SK-N-SH (cell line): ENCODE results near the gene RRP8. TPM values are rescaled to one million over a fixed set of nuclear protein-coding genes. Genes with fewer than 3 reads are reported as not detected.

Source experiments
- CTCF ChIA-PET: fragments of 300-600, 350-600 bp; formaldehyde crosslinking; extraction: SDS; loops from one replicate; lab custom pipeline; 2021; lab: Yijun Ruan, JAX
- POLR2A ChIA-PET: fragments of 350-600 bp; sonication (Branson Sonifier 250); formaldehyde crosslinking; extraction: SDS; loops from one replicate; lab custom pipeline; 2020; ENCODE audit warnings: antibody characterized with exemption, inconsistent platforms; lab: Yijun Ruan, JAX
- DNase-seq: peaks from one replicate; pipeline ENCODE4 v3.0.0; 2012
- H2AFZ ChIP-seq: fragments of 200-600 bp; sonication (generic); 2 replicates; pipeline ENCODE4 v1.8.1; 2016; ENCODE audit warnings: antibody characterized with exemption, mild to moderate bottlenecking, low read depth
- H3F3A ChIP-seq: fragments of 200-600 bp; sonication (generic); replicated peaks from 2 replicates; pipeline ENCODE3; 2016; ENCODE audit warnings: antibody characterized with exemption, mild to moderate bottlenecking; ENCODE audit not compliant: insufficient read depth
- H3K27ac ChIP-seq, 2 experiments: fragments of 200-500 bp in 1 of 2; fragments of 200-600 bp in 1 of 2; sonication (Bioruptor generic) in 1 of 2; sonication (generic), shearing (Covaris generic) in 1 of 2; 2 replicates each; pipeline versions ENCODE4 v1.5.1 to v1.6.1; 2014 to 2016; ENCODE audit warnings: low read depth in 2 of 2, inconsistent platforms in 1 of 2, low read length in 1 of 2, mild to moderate bottlenecking in 1 of 2, mixed read lengths in 1 of 2
- H3K27me3 ChIP-seq: fragments of 200-600 bp; sonication (generic), shearing (Covaris generic); 2 replicates; pipeline ENCODE4 v1.6.1; 2016; ENCODE audit warnings: mixed run types; ENCODE audit not compliant: insufficient read depth
- H3K36me3 ChIP-seq, 2 experiments: fragments of 200-500 bp in 1 of 2; fragments of 200-600 bp in 1 of 2; sonication (Bioruptor generic) in 1 of 2; sonication (generic) in 1 of 2; replicated peaks in 1 of 2; 2 replicates each; pipeline versions ENCODE3 to v1.5.1; 2014 to 2016; ENCODE audit warnings: low read length in 1 of 2, mild to moderate bottlenecking in 1 of 2; ENCODE audit not compliant: insufficient read depth in 2 of 2, control insufficient read depth in 1 of 2
- H3K4me1 ChIP-seq, 2 experiments: fragments of 200-500 bp in 1 of 2; fragments of 200-600 bp in 1 of 2; sonication (Bioruptor generic) in 1 of 2; sonication (generic), shearing (Covaris generic) in 1 of 2; 2 replicates each; pipeline versions ENCODE4 v1.5.1 to v1.6.1; 2014 to 2016; ENCODE audit warnings: low read depth in 1 of 2, low read length in 1 of 2, mixed run types in 1 of 2; ENCODE audit not compliant: insufficient read depth in 2 of 2, control insufficient read depth in 1 of 2
- H3K4me2 ChIP-seq: fragments of 200-600 bp; sonication (generic), shearing (Covaris generic); 2 replicates; pipeline ENCODE4 v1.6.1; 2017; ENCODE audit warnings: mixed run types
- H3K4me3 ChIP-seq, 2 experiments: fragments of 200-500 bp in 1 of 2; fragments of 200-600 bp in 1 of 2; sonication (Bioruptor generic) in 1 of 2; sonication (generic), shearing (Covaris generic) in 1 of 2; 2 replicates each; pipeline versions ENCODE4 v1.5.1 to v1.8.1; 2014 to 2016; ENCODE audit warnings: low read depth in 2 of 2, inconsistent platforms in 1 of 2, low read length in 1 of 2, mild to moderate bottlenecking in 1 of 2, mixed read lengths in 1 of 2, moderate library complexity in 1 of 2
- H3K79me2 ChIP-seq: fragments of 200-600 bp; sonication (generic); 2 replicates; pipeline ENCODE4 v1.8.1; 2017; ENCODE audit warnings: mild to moderate bottlenecking; ENCODE audit not compliant: insufficient read depth
- H3K9ac ChIP-seq: fragments of 200-600 bp; sonication (generic); 2 replicates; pipeline ENCODE4 v1.6.1; 2017; ENCODE audit warnings: mixed run types
- H3K9me2 ChIP-seq: fragments of 200-600 bp; sonication (generic); 2 replicates; pipeline ENCODE4 v1.6.1; 2017; ENCODE audit warnings: mixed run types
- H3K9me3 ChIP-seq: fragments of 200-600 bp; sonication (generic); 2 replicates; pipeline ENCODE4 v1.6.1; 2017; ENCODE audit warnings: mixed run types, mild to moderate bottlenecking, moderate library complexity
- H4K20me1 ChIP-seq: fragments of 200-600 bp; sonication (generic); 2 replicates; pipeline ENCODE4 v1.6.1; 2017; ENCODE audit warnings: mild to moderate bottlenecking, mixed run types; ENCODE audit not compliant: insufficient read depth
- CHD2 ChIP-seq: fragments of 150-350 bp; IDR thresholded peaks from 2 replicates; pipeline ENCODE4 v1.6.1; 2018; ENCODE audit warnings: low read length; ENCODE audit not compliant: partially characterized antibody
- CTCF ChIP-seq: fragments of 200-600 bp; sonication (generic); IDR thresholded peaks from 2 replicates; pipeline ENCODE4 v1.6.1; 2017; ENCODE audit warnings: antibody characterized with exemption, mild to moderate bottlenecking, moderate library complexity
- EZH2phosphoT487 ChIP-seq: fragments of 200-600 bp; sonication (generic); IDR thresholded peaks from 2 replicates; pipeline ENCODE4 v1.6.1; 2017; ENCODE audit warnings: low read depth, mixed run types, mild to moderate bottlenecking, antibody characterized with exemption, moderate library complexity, borderline replicate concordance
- FOXJ3 ChIP-seq: sonication (generic); formaldehyde crosslinking; IDR thresholded peaks from 2 replicates; pipeline ENCODE4 v1.5.1; 2020; ENCODE audit warnings: mild to moderate bottlenecking, missing genetic modification reagents
- FOXM1 ChIP-seq: IDR thresholded peaks from 2 replicates; pipeline ENCODE4 v1.4.0; 2012; ENCODE audit warnings: low read depth, mild to moderate bottlenecking
- GABPA ChIP-seq: IDR thresholded peaks from 2 replicates; pipeline ENCODE4 v1.4.0; 2012; ENCODE audit warnings: low read depth, mild to moderate bottlenecking
- GATA2 ChIP-seq: sonication (generic); formaldehyde crosslinking; IDR thresholded peaks from 2 replicates; pipeline ENCODE4 v1.5.0; 2020; ENCODE audit warnings: mild to moderate bottlenecking, missing genetic modification reagents
- JUND ChIP-seq: IDR thresholded peaks from 2 replicates; pipeline ENCODE4 v1.4.0; 2012
- MAX ChIP-seq: IDR thresholded peaks from 2 replicates; pipeline ENCODE4 v1.4.0; 2012; ENCODE audit warnings: low read depth
- MEF2A ChIP-seq: IDR thresholded peaks from 2 replicates; pipeline ENCODE4 v1.4.0; 2012; ENCODE audit warnings: low read depth, borderline replicate concordance
- MXI1 ChIP-seq: IDR thresholded peaks from 2 replicates; pipeline ENCODE4 v1.6.1; 2012; ENCODE audit warnings: mild to moderate bottlenecking, low read depth, low read length, improper control_type of control experiment
- NFIC ChIP-seq: IDR thresholded peaks from 2 replicates; pipeline ENCODE4 v1.4.0; 2012; ENCODE audit warnings: borderline replicate concordance
- NRF1 ChIP-seq: IDR thresholded peaks from 2 replicates; pipeline ENCODE4 v1.6.1; 2012; ENCODE audit warnings: low read depth, mild to moderate bottlenecking, low read length
- RCOR1 ChIP-seq: fragments of 150-350 bp; IDR thresholded peaks from 2 replicates; pipeline ENCODE4 v1.6.1; 2017; ENCODE audit warnings: antibody characterized with exemption, low read length
- RFX5 ChIP-seq: IDR thresholded peaks from 2 replicates; pipeline ENCODE4 v1.6.1; 2012; ENCODE audit warnings: mild to moderate bottlenecking, improper control_type of control experiment, low read length
- RXRA ChIP-seq: IDR thresholded peaks from 2 replicates; pipeline ENCODE4 v1.4.0; 2012; ENCODE audit warnings: low read depth, mild to moderate bottlenecking, borderline replicate concordance
- SIN3A ChIP-seq: IDR thresholded peaks from 2 replicates; pipeline ENCODE4 v1.6.1; 2012; ENCODE audit warnings: low read depth, mild to moderate bottlenecking, low read length, moderate library complexity, borderline replicate concordance
- TCF12 ChIP-seq: IDR thresholded peaks from 2 replicates; pipeline ENCODE4 v1.4.0; 2012
- ZBTB33 ChIP-seq: IDR thresholded peaks from 2 replicates; pipeline ENCODE4 v1.4.0; 2012; ENCODE audit warnings: low read depth, borderline replicate concordance
- WGBS: methylation state at CpG from one replicate; pipeline ENCODE4 v1.1.6; 2017; ENCODE audit warnings: low lambda C conversion rate; 5-methylcytosine and 5-hydroxymethylcytosine counted together
- polyA plus RNA-seq, 3 experiments: library from polyadenylated mRNA; depleted of rRNA; stranded (reverse); fragments of >200 nt; gene quantifications; 2 replicates each; pipeline ENCODE4 v1.2.3, GENCODE V29; 2012

RRP8 gene
- polyA plus RNA-seq, 1 of the 3 experiments (the other 2 are of a cell fraction), result 7.8 TPM

GRCh38 chr11:6647836-6648235 is 44.4 kb upstream of the RRP8 start (continued):
- no peak for TF ChIP-seq ZBTB33
- TF ChIP-seq, all 33 proteins: peak for 0

GRCh38 chr11:6646918-6647679 is 43.7 kb upstream of the RRP8 start:
- Histone ChIP-seq H4K20me1 (no peaks in the 10 kb centered on the region), H3K4me2 (peak overlapping the region; percentile 52; the same call in 1 of the 2 replicates), H3K36me3 (no peaks in the 10 kb centered on the region), H3K9me2 (no peaks in the 10 kb centered on the region), H3K79me2 (no peaks in the 10 kb centered on the region), H3K27ac (peak overlapping the region; percentile 13 to 98; a peak in 3 of 4 replicates), H3K4me3 (peak overlapping the region in 1 of 2 experiments; percentile 26; a peak in 1 of 4 replicates), H3K9ac (no peak overlapping the region), H2AFZ (peak overlapping the region; percentile 78; the same call in 1 of the 2 replicates), H3K9me3 (no peaks in the 10 kb centered on the region), H3K4me1 (peaks cover 6 to 40% of the 10 kb centered on the region in 2 experiments; a peak in 2 of 4 replicates), H3F3A (no peaks in the 10 kb centered on the region), H3K27me3 (no peaks in the 10 kb centered on the region)
- DNase-seq, result peak; percentile 73
- WGBS, result 42% methylated on average over 9 of the region's 9 CpGs
- CTCF ChIA-PET, result interaction anchor here (0.7 to 3.6 kb wide), 9 partner anchors 9 to 269 kb away, joined by 3 to 13 read pairs (median 6); partner anchors contain the start of genes DCHS1, MRPL17 and TAF10
- POLR2A ChIA-PET, result interaction anchor here (0.6 to 2.8 kb wide), 9 partner anchors 9 to 228 kb away, joined by 3 to 29 read pairs (median 6); partner anchors contain the start of genes APBB1, DCHS1, MRPL17 and TAF10
- 0 out of 2 replicates have a peak, but pooled peaks have one; percentile 27 for TF ChIP-seq FOXJ3 (CRISPR knock-in tag)
- no peak for TF ChIP-seq FOXM1
- no peak for TF ChIP-seq SIN3A
- 0 out of 2 replicates have a peak, but pooled peaks have one; percentile 33 for TF ChIP-seq RFX5
- peak; percentile 5; the same call in 1 of the 2 replicates for TF ChIP-seq GATA2 (CRISPR knock-in tag)
- TF ChIP-seq MXI1, result no peak
- 0 out of 2 replicates have a peak, but pooled peaks have one; percentile 13 for TF ChIP-seq RCOR1

- Histone ChIP-seq H4K20me1 (no peaks in the 10 kb centered on the region), H2AFZ (peak overlapping the region; percentile 78; the same call in 1 of the 2 replicates), H3K4me3 (peak overlapping the region in 1 of 2 experiments; percentile 12; a peak in 1 of 4 replicates), H3K27ac (peak overlapping the region in 1 of 2 experiments; percentile 98; a peak in 2 of 4 replicates), H3K27me3 (no peaks in the 10 kb centered on the region), H3K79me2 (no peaks in the 10 kb centered on the region), H3K4me1 (peaks cover 6 to 40% of the 10 kb centered on the region in 2 experiments; a peak in 2 of 4 replicates), H3K4me2 (peak overlapping the region; percentile 52; the same call in 1 of the 2 replicates), H3K9me2 (no peaks in the 10 kb centered on the region), H3K36me3 (no peaks in the 10 kb centered on the region), H3K9me3 (no peaks in the 10 kb centered on the region), H3K9ac (no peak overlapping the region), H3F3A (no peaks in the 10 kb centered on the region)
- DNase-seq, result peak; percentile 88
- CTCF ChIA-PET, result interaction anchor here (0.6 to 2.2 kb wide), 7 partner anchors 8 to 268 kb away, joined by 3 to 10 read pairs (median 6); partner anchors contain the start of genes DCHS1, MRPL17 and TAF10
- 42% methylated on average over 3 of the region's 3 CpGs for WGBS
- POLR2A ChIA-PET, result interaction anchor here (0.6 to 2.8 kb wide), 9 partner anchors 9 to 228 kb away, joined by 3 to 29 read pairs (median 6); partner anchors contain the start of genes APBB1, DCHS1, MRPL17 and TAF10
- peak; percentile 91 for TF ChIP-seq CHD2
- no peak for TF ChIP-seq MEF2A
- TF ChIP-seq EZH2phosphoT487, result no peak
- no peak for TF ChIP-seq NFIC
- no peak for TF ChIP-seq NRF1
- no peak for TF ChIP-seq SIN3A
- TF ChIP-seq GATA2 (CRISPR knock-in tag), result no peak
- no peak for TF ChIP-seq MAX
- TF ChIP-seq RXRA, result no peak
- peak; percentile 87 for TF ChIP-seq TCF12
- no peak for TF ChIP-seq GABPA
- TF ChIP-seq FOXM1, result no peak
- TF ChIP-seq JUND, result no peak
- no peak for TF ChIP-seq CTCF
Measured at GRCh38 chr11:6646576-6646917, 43.1 kb upstream of the RRP8 start.
